ENCODE measurements around the gene FBXW11.
"Not testable (repeated sequence)": the region's sequence is repeated elsewhere in the genome, so short reads cannot be mapped to it uniquely, and the experiment has no call there.

DNA sequence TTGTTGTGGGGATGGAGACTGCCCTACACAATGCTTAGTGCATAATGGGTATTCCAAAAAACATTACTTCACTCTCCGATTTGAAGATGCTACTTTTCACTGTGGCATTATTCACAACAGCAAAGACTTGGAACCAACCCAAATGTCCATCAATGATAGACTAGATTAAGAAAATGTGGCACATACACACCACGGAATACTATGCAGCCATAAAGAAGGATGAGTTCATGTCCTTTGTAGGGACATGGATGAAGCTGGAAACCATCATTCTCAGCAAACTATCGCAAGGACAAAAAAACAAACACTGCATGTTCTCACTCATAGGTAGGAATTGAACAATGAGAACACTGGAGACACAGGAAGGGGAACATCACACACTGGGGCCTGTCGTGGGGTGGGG is 90.7 kb downstream of the FBXW11 start:
- not testable (repeated sequence) for TF ChIP-seq CTCF (IDR thresholded peaks at IDR 0.05 in 8 of 11, conservative IDR thresholded peaks at IDR 0.05 in 3 of 11); POLR2A (IDR thresholded peaks at IDR 0.05)

All from spleen (tissue), 7 donors.